Body of pancreas (tissue), 4 donors: ENCODE data around the gene TMC3. TPM values are rescaled to one million over a fixed set of nuclear protein-coding genes. Genes with fewer than 3 reads are reported as not detected.
A peak's percentile ranks its signal among the peaks of the same experiment; 100 is the strongest.

Experiments used
- ATAC-seq: fragments of 150-250 bp; one replicate; pipeline ENCODE4 v1.9.1; 2016
- DNase-seq, 4 donors: peaks; one replicate each; pipeline ENCODE4 v3.0.0-alpha.2; 2019
- H3K27ac ChIP-seq, 4 donors: fragments of 200-600 bp; sonication (generic); 1 replicate in 3 of 4; 2 replicates in 1 of 4; pipeline versions ENCODE4 v1.5.1 to v1.6.1; 2016 to 2019; ENCODE audit warnings: mild to moderate bottlenecking in 1 of 4, mixed read lengths in 1 of 4, moderate library complexity in 1 of 4
- H3K27me3 ChIP-seq, 2 donors: fragments of 200-600 bp; sonication (generic); one replicate each; pipeline ENCODE4 v1.6.0; 2016; ENCODE audit warnings: mild to moderate bottlenecking in 1 of 2
- H3K36me3 ChIP-seq, 2 donors: fragments of 200-600 bp; sonication (generic); replicated peaks in 1 of 2; 2 replicates each; pipeline ENCODE4 v1.5.1; 2016; ENCODE audit warnings: low read depth in 2 of 2; ENCODE audit not compliant: insufficient read depth in 1 of 2
- H3K4me1 ChIP-seq: fragments of 200-600 bp; sonication (generic); one replicate; pipeline ENCODE4 v1.6.0; 2016
- H3K4me3 ChIP-seq, 2 donors: fragments of 200-600 bp; sonication (generic); 1 replicate in 1 of 2; 2 replicates in 1 of 2; pipeline ENCODE4 v1.5.1; 2016 to 2019
- H3K9me3 ChIP-seq, 3 donors: fragments of 200-600 bp; sonication (generic); 1 replicate in 2 of 3; 2 replicates in 1 of 3; pipeline ENCODE4 v1.5.1; 2016
- POLR2A ChIP-seq, 3 donors: fragments of 450-650 bp; IDR thresholded peaks; one replicate each; pipeline ENCODE4 v1.6.1; 2016; ENCODE audit warnings: antibody characterized with exemption in 3 of 3, mild to moderate bottlenecking in 2 of 3
- WGBS, 2 donors: methylation state at CpG; one replicate each; pipeline ENCODE4 v1.1.5; 2017; 5-methylcytosine and 5-hydroxymethylcytosine counted together
- intact Hi-C: fragments of 100-400 bp; cut with DNase I; formaldehyde crosslinking; loops from one replicate; pipeline ENCODE4 v1.15.1; 2023
- total RNA-seq, 2 donors: library from RNA; depleted of rRNA; stranded (reverse); fragments of >200 nt; gene quantifications; one replicate each; pipeline ENCODE4 v1.1.0, GENCODE V29; 2016
- TF ChIP-seq, protein P1 (sequence below), 7 experiments: fragments of 450-650 bp in 4 of 7; fragments of 200-600 bp in 3 of 7; sonication (generic) in 3 of 7; IDR thresholded peaks; one replicate each; pipeline ENCODE4 v1.5.1; 2016 to 2019; ENCODE audit warnings: antibody characterized with exemption in 7 of 7

TMC3 gene
- total RNA-seq, 2 donors from 2014 or later = 0.33 TPM; not detected in 1

- ATAC-seq = no peak
- 82 to 84% methylated on average over 4 of the region's 4 CpGs for WGBS, 2 donors
- peak overlapping the region in 2 of 4 donors; percentile 59 to 69 for H3K27ac ChIP-seq
- no peaks in the 10 kb centered on the region for H3K27me3 ChIP-seq
- H3K4me1 ChIP-seq = no peaks in the 10 kb centered on the region
- H3K36me3 ChIP-seq = no peaks in the 10 kb centered on the region
- DNase-seq = no peak
- H3K4me3 ChIP-seq = no peak overlapping the region
- intact Hi-C loops = no loop called here
- TF ChIP-seq, protein P1, sequence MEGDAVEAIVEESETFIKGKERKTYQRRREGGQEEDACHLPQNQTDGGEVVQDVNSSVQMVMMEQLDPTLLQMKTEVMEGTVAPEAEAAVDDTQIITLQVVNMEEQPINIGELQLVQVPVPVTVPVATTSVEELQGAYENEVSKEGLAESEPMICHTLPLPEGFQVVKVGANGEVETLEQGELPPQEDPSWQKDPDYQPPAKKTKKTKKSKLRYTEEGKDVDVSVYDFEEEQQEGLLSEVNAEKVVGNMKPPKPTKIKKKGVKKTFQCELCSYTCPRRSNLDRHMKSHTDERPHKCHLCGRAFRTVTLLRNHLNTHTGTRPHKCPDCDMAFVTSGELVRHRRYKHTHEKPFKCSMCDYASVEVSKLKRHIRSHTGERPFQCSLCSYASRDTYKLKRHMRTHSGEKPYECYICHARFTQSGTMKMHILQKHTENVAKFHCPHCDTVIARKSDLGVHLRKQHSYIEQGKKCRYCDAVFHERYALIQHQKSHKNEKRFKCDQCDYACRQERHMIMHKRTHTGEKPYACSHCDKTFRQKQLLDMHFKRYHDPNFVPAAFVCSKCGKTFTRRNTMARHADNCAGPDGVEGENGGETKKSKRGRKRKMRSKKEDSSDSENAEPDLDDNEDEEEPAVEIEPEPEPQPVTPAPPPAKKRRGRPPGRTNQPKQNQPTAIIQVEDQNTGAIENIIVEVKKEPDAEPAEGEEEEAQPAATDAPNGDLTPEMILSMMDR (IDR thresholded peaks at IDR 0.05) = no peak
- no peak for TF ChIP-seq POLR2A (IDR thresholded peaks at IDR 0.05)
- H3K9me3 ChIP-seq = no peaks in the 10 kb centered on the region
Observed at GRCh38 chr15:81297603-81298575, 76.1 kb downstream of the TMC3 start.

DNA sequence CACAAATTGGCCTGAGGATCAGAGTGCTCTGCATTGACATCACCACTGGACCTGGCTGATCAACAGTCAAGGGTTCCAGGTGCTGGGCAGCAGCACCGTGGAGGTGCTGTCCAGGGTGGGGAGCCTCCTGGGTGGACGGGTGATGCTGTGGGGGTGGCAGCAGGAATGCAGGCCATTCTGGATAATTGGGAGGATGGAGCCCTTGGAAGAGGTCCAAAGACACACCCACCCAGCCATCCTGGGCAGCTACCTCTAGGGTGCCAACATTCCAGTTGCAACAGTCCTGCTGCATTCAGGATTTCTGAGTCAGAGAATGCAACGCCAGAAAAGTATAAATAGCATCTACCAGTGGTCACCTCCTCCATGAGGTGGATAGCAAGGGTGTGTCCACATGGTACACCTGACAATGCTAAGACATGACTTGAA is 76.9 kb downstream of the TMC3 start:
- Histone ChIP-seq H3K27ac (peak overlapping the region in 2 of 4 donors; percentile 59 to 69), H3K9me3 (no peaks in the 10 kb centered on the region), H3K36me3 (no peaks in the 10 kb centered on the region), H3K4me3 (no peak overlapping the region), H3K4me1 (no peaks in the 10 kb centered on the region), H3K27me3 (no peaks in the 10 kb centered on the region)
- no peak for ATAC-seq
- DNase-seq = no peak
- no peak for TF ChIP-seq POLR2A (IDR thresholded peaks at IDR 0.05)
- TF ChIP-seq, protein P1 (IDR thresholded peaks at IDR 0.05) = no peak
- 55 to 57% methylated on average over 3 of the region's 3 CpGs for WGBS, 2 donors
- intact Hi-C loops = no loop called here

DNA sequence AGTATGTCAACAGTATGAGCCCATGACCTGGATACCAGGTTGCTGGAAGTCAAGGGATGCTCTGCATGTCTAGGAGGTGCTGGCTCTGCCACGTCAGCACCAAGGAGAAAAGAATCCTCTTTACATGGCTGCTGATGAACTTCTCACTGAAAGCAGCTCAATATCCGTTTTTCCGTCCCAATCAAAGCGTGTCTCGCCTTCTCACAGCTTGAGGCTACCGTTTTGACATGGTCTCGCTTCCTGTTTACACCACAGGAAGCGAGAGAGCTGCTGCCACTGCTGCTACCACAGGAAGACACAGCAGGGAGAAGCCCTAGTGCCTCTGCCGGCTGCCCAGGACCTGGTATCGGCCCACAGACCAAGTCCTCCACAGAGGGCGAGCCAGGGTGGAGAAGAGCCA is 77.3 kb downstream of the TMC3 start:
- TF ChIP-seq POLR2A (IDR thresholded peaks at IDR 0.05) = peak in 2 of 3 donors; percentile 14 to 63
- TF ChIP-seq, protein P1 (IDR thresholded peaks at IDR 0.05) = no peak
- Histone ChIP-seq H3K4me1 (no peaks in the 10 kb centered on the region), H3K4me3 (no peak overlapping the region), H3K27me3 (no peaks in the 10 kb centered on the region), H3K36me3 (no peaks in the 10 kb centered on the region), H3K9me3 (no peaks in the 10 kb centered on the region), H3K27ac (peak overlapping the region in 2 of 4 donors; percentile 59 to 69)
- WGBS, 2 donors = 64 to 84% methylated on average over 11 of the region's 11 CpGs
- no peak for ATAC-seq
- peak in 2 of 4 donors; percentile 22 to 69 for DNase-seq
- intact Hi-C loops = no loop called here

GRCh38 chr15:81296186-81296585 is 77.8 kb downstream of the TMC3 start:
- H3K9me3 ChIP-seq = no peaks in the 10 kb centered on the region
- ATAC-seq (no peak), DNase-seq (no peak)
- no peaks in the 10 kb centered on the region for H3K4me1 ChIP-seq
- no peak for TF ChIP-seq POLR2A (IDR thresholded peaks at IDR 0.05)
- no peaks in the 10 kb centered on the region for H3K27me3 ChIP-seq
- 68 to 88% methylated on average over 2 of the region's 2 CpGs for WGBS, 2 donors
- peak overlapping the region in 2 of 4 donors; percentile 59 to 69 for H3K27ac ChIP-seq
- H3K4me3 ChIP-seq = no peak overlapping the region
- H3K36me3 ChIP-seq = no peaks in the 10 kb centered on the region
- intact Hi-C loops = no loop called here

GRCh38 chr15:81295486-81296121 is 78.4 kb downstream of the TMC3 start:
- DNase-seq (no peak), ATAC-seq (no peak)
- H3K27ac ChIP-seq = peak overlapping the region in 1 of 4 donors; percentile 59
- no peaks in the 10 kb centered on the region for H3K4me1 ChIP-seq
- H3K36me3 ChIP-seq = no peaks in the 10 kb centered on the region
- H3K4me3 ChIP-seq = no peak overlapping the region
- H3K9me3 ChIP-seq = no peaks in the 10 kb centered on the region
- TF ChIP-seq, protein P1 (IDR thresholded peaks at IDR 0.05) = no peak
- TF ChIP-seq POLR2A (IDR thresholded peaks at IDR 0.05) = no peak
- WGBS, 2 donors = 62 to 71% methylated on average over 5 of the region's 5 CpGs
- intact Hi-C loops = no loop called here
- H3K27me3 ChIP-seq = no peaks in the 10 kb centered on the region
